ENCODE data around the gene ITCH. TPM values are rescaled to one million over a fixed set of nuclear protein-coding genes. Genes with fewer than 3 reads are reported as not detected.

Gene ITCH
- total and polyA plus RNA-seq, 9 of the 15 experiments (the other 6 are each of a cell fraction or from before 2014, with no cell fraction given) = 7.5 to 53.0 (median 22.9) TPM

DNA sequence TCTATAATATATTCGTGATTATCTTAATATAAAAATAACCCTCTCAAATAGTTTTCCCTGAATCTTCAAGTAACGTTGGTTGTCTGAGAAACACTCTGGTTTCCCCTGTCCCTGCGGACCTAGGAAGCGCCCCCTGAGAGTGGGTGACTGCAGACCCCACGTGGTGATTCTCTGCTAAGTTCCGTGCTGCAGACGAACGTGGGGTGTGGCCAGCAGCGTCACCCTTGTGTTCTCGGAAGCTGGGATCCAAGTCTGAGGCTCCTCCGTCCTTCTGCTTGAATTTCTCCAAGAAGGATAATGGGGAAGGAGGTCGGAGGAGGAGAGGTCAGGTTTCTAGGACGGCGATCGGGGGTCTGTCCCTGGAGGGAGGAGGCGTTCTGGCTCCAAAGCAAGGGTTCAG, 178.8 kb downstream of the ITCH start:
- ChIA-PET POLR2A (interaction anchor here (0.7 to 1.2 kb wide), 3 partner anchors 12 to 17 kb away, joined by 3 to 6 read pairs (median 3); no protein-coding TSS in a partner anchor), CTCF (ENCODE audit: low intra/inter-chr PET ratio) (no interaction called here)
- no peak overlapping the region for H3K9ac ChIP-seq (ENCODE audit: insufficient read depth in 1 of 2, low read depth in 2 of 2, low read length in 2 of 2)
- no peak overlapping the region for H3K4me2 ChIP-seq (ENCODE audit: insufficient read depth, low read length)
- H3K36me3 ChIP-seq (ENCODE audit: control insufficient read depth, insufficient read depth, low read length) = peaks cover 36% of the 10 kb centered on the region
- no TSS peak for BruUV-seq (replicated peaks)
- no peaks in the 10 kb centered on the region for H3K9me1 ChIP-seq (ENCODE audit: control insufficient read depth, insufficient read depth, low read length)
- H3K4me1 ChIP-seq (replicated peaks in 1 of 2; ENCODE audit: control insufficient read depth in 2 of 2, insufficient read depth in 2 of 2, low read length in 2 of 2) = peaks cover 0 to 3% of the 10 kb centered on the region in 2 experiments; a peak in 2 of 5 replicates
- ATAC-seq (no peak), DNase-seq (ENCODE audit: extremely low read depth in 1 of 4, low spot score in 3 of 4) (no peak), FAIRE-seq (no peak)
- H3K9me3 ChIP-seq (replicated peaks; ENCODE audit: control insufficient read depth, insufficient read depth, low read depth, low read length) = no peaks in the 10 kb centered on the region
- no peaks in the 10 kb centered on the region for H3K79me2 ChIP-seq (ENCODE audit: control insufficient read depth, insufficient read depth, low read length)
- in situ Hi-C loops (cut with MboI) = no loop called here
- intact Hi-C loops (cut with micrococcal nuclease) = no loop called here
- H4K20me1 ChIP-seq (replicated peaks; ENCODE audit: control insufficient read depth, insufficient read depth, low read length) = no peaks in the 10 kb centered on the region
- H3K27me3 ChIP-seq (ENCODE audit: control insufficient read depth in 2 of 2, insufficient read depth in 2 of 2, low read length in 2 of 2) = no peaks in the 10 kb centered on the region
- H3K4me3 ChIP-seq = no peak overlapping the region
- no peak overlapping the region for H2AFZ ChIP-seq (ENCODE audit: low read depth, low read length)
- H3K27ac ChIP-seq (ENCODE audit: extremely low read depth, low read depth, low read length) = no peak overlapping the region
- 79% methylated on average over 14 of the region's 16 CpGs for WGBS (ENCODE audit: insufficient coverage, low coverage, missing lambda C conversion rate)
- TF ChIP-seq, protein P1, sequence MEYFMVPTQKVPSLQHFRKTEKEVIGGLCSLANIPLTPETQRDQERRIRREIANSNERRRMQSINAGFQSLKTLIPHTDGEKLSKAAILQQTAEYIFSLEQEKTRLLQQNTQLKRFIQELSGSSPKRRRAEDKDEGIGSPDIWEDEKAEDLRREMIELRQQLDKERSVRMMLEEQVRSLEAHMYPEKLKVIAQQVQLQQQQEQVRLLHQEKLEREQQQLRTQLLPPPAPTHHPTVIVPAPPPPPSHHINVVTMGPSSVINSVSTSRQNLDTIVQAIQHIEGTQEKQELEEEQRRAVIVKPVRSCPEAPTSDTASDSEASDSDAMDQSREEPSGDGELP (CRISPR knock-in tag; IDR thresholded peaks at IDR 0.05; ENCODE audit: borderline replicate concordance) = no peak
- no peak for TF ChIP-seq HSF4 (CRISPR knock-in tag; IDR thresholded peaks at IDR 0.05; ENCODE audit: borderline replicate concordance)
- TF ChIP-seq ZNF274 (IDR thresholded peaks at IDR 0.05; ENCODE audit: borderline replicate concordance, low read depth, low read length) = no peak
- no peak for TF ChIP-seq ZNF507 (tag; conservative IDR thresholded peaks at IDR 0.05)
- TF ChIP-seq, protein P2, sequence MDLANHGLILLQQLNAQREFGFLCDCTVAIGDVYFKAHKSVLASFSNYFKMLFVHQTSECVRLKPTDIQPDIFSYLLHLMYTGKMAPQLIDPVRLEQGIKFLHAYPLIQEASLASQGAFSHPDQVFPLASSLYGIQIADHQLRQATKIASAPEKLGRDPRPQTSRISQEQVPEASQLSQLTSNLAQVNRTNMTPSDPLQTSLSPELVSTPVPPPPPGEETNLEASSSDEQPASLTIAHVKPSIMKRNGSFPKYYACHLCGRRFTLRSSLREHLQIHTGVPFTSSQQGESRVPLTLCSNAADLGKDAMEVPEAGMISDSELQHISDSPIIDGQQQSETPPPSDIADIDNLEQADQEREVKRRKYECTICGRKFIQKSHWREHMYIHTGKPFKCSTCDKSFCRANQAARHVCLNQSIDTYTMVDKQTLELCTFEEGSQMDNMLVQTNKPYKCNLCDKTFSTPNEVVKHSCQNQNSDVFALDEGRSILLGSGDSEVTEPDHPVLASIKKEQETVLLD (IDR thresholded peaks at IDR 0.05) = no peak
- TF ChIP-seq STAT5B (CRISPR knock-in tag; IDR thresholded peaks at IDR 0.05) = no peak
- no peak for TF ChIP-seq CBX3 (IDR thresholded peaks at IDR 0.05; ENCODE audit: borderline replicate concordance in 1 of 2, low read length in 2 of 2)
- TF ChIP-seq TAF1 (IDR thresholded peaks at IDR 0.05; ENCODE audit: control insufficient read depth, extremely low read depth, insufficient read depth, low read length, severe bottlenecking) = no peak
- TF ChIP-seq, protein P3, sequence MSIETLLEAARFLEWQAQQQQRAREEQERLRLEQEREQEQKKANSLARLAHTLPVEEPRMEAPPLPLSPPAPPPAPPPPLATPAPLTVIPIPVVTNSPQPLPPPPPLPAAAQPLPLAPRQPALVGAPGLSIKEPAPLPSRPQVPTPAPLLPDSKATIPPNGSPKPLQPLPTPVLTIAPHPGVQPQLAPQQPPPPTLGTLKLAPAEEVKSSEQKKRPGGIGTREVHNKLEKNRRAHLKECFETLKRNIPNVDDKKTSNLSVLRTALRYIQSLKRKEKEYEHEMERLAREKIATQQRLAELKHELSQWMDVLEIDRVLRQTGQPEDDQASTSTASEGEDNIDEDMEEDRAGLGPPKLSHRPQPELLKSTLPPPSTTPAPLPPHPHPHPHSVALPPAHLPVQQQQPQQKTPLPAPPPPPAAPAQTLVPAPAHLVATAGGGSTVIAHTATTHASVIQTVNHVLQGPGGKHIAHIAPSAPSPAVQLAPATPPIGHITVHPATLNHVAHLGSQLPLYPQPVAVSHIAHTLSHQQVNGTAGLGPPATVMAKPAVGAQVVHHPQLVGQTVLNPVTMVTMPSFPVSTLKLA (conservative IDR thresholded peaks at IDR 0.05) = no peak
- TF ChIP-seq ZC3H4 (CRISPR knock-in tag; IDR thresholded peaks at IDR 0.05; ENCODE audit: borderline replicate concordance) = no peak
- TF ChIP-seq, protein P4, sequence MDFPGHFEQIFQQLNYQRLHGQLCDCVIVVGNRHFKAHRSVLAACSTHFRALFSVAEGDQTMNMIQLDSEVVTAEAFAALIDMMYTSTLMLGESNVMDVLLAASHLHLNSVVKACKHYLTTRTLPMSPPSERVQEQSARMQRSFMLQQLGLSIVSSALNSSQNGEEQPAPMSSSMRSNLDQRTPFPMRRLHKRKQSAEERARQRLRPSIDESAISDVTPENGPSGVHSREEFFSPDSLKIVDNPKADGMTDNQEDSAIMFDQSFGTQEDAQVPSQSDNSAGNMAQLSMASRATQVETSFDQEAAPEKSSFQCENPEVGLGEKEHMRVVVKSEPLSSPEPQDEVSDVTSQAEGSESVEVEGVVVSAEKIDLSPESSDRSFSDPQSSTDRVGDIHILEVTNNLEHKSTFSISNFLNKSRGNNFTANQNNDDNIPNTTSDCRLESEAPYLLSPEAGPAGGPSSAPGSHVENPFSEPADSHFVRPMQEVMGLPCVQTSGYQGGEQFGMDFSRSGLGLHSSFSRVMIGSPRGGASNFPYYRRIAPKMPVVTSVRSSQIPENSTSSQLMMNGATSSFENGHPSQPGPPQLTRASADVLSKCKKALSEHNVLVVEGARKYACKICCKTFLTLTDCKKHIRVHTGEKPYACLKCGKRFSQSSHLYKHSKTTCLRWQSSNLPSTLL (IDR thresholded peaks at IDR 0.05) = no peak
- TF ChIP-seq, protein P5, sequence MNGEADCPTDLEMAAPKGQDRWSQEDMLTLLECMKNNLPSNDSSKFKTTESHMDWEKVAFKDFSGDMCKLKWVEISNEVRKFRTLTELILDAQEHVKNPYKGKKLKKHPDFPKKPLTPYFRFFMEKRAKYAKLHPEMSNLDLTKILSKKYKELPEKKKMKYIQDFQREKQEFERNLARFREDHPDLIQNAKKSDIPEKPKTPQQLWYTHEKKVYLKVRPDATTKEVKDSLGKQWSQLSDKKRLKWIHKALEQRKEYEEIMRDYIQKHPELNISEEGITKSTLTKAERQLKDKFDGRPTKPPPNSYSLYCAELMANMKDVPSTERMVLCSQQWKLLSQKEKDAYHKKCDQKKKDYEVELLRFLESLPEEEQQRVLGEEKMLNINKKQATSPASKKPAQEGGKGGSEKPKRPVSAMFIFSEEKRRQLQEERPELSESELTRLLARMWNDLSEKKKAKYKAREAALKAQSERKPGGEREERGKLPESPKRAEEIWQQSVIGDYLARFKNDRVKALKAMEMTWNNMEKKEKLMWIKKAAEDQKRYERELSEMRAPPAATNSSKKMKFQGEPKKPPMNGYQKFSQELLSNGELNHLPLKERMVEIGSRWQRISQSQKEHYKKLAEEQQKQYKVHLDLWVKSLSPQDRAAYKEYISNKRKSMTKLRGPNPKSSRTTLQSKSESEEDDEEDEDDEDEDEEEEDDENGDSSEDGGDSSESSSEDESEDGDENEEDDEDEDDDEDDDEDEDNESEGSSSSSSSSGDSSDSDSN (IDR thresholded peaks at IDR 0.05; ENCODE audit: borderline replicate concordance in 1 of 2, low read depth in 2 of 2, low read length in 2 of 2) = no peak
